Measurements from ENCODE around the gene FANCF. TPM values are rescaled to one million over a fixed set of nuclear protein-coding genes. Genes with fewer than 3 reads are reported as not detected.

FANCF gene
- total RNA-seq (2014; rRNA removed; shearing (Covaris generic)) (14.5 and 22.2 TPM in 2 replicates), total RNA-seq (2022) (17.9 and 18.4 TPM in 2 replicates), Bru-seq, nascent RNA (percentile 88 among the genes with signal in this experiment), BruChase-seq, experiment 1, labeled RNA remaining after a 6-hour chase (percentile 71 among the genes with signal in this experiment), BruChase-seq, experiment 2, labeled RNA remaining after a 2-hour chase (percentile 90 among the genes with signal in this experiment)
- long read RNA-seq, transcript FANCF-201 (1 exons, 2,952 nt): major isoform, 15 of 15 reads
- long read RNA-seq, partial matches to known transcripts: 0 of 15 reads
- long read RNA-seq, other reads (novel, unspliced or antisense): 0 of 15 reads

- Histone ChIP-seq H3K79me2 (ENCODE audit: insufficient read depth, low read depth, low read length) (peaks cover 35% of the 10 kb centered on the region), H4K20me1 (ENCODE audit: insufficient read depth, low read length) (0 out of 2 replicates have a peak, but pooled peaks cover 9% of the 10 kb centered on the region), H2AFZ (ENCODE audit: low read length) (peak within 1 kb of the TSS; percentile 98), H3K4me2 (ENCODE audit: low read length) (peak within 1 kb of the TSS; percentile 89), H3K36me3 (ENCODE audit: insufficient read depth, low read length) (peaks cover 14% of the 10 kb centered on the region), H3K27ac (ENCODE audit: low read depth, low read length, poor library complexity, severe bottlenecking) (peak within 1 kb of the TSS; percentile 73), H3K4me1 (ENCODE audit: insufficient read depth, low read length, poor library complexity, severe bottlenecking) (peaks cover 17% of the 10 kb centered on the region), H3K9me2 (ENCODE audit: insufficient read depth, low read length) (no peaks in the 10 kb centered on the region), H3K4me3 (ENCODE audit: low read depth, low read length, poor library complexity, severe bottlenecking) (peak within 1 kb of the TSS; percentile 84), H3K9me3 (ENCODE audit: low read length) (no peaks in the 10 kb centered on the region)
- no TSS peak for BruUV-seq (replicated peaks)
- CTCF ChIA-PET (ENCODE audit: unreplicated experiment): no interaction called here
- POLR2A ChIA-PET: interaction anchor here (0.7 to 0.9 kb wide), 2 partner anchors 9 to 33 kb away, joined by 4 read pairs; no protein-coding TSS in a partner anchor
- DNase-seq (ENCODE audit: low spot score): peak; percentile 99
- no peak for TF ChIP-seq EZH2phosphoT487 (IDR thresholded peaks at IDR 0.05; ENCODE audit: borderline replicate concordance, low read depth, low read length)
- TF ChIP-seq, protein P1, sequence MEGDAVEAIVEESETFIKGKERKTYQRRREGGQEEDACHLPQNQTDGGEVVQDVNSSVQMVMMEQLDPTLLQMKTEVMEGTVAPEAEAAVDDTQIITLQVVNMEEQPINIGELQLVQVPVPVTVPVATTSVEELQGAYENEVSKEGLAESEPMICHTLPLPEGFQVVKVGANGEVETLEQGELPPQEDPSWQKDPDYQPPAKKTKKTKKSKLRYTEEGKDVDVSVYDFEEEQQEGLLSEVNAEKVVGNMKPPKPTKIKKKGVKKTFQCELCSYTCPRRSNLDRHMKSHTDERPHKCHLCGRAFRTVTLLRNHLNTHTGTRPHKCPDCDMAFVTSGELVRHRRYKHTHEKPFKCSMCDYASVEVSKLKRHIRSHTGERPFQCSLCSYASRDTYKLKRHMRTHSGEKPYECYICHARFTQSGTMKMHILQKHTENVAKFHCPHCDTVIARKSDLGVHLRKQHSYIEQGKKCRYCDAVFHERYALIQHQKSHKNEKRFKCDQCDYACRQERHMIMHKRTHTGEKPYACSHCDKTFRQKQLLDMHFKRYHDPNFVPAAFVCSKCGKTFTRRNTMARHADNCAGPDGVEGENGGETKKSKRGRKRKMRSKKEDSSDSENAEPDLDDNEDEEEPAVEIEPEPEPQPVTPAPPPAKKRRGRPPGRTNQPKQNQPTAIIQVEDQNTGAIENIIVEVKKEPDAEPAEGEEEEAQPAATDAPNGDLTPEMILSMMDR (conservative IDR thresholded peaks at IDR 0.05; ENCODE audit: low read length): no peak
- intact Hi-C loops (cut with micrococcal nuclease; ENCODE audit: unreplicated experiment): loop anchor here (5.0 kb wide), 1 partner anchor 182 kb away; no protein-coding TSS in a partner anchor
Measured at GRCh38 chr11:22625448-22626287, at the start of gene FANCF. FANCF (minus strand) TSS chr11:22625823; CDS start chr11:22625810, 13 bp downstream.

DNA sequence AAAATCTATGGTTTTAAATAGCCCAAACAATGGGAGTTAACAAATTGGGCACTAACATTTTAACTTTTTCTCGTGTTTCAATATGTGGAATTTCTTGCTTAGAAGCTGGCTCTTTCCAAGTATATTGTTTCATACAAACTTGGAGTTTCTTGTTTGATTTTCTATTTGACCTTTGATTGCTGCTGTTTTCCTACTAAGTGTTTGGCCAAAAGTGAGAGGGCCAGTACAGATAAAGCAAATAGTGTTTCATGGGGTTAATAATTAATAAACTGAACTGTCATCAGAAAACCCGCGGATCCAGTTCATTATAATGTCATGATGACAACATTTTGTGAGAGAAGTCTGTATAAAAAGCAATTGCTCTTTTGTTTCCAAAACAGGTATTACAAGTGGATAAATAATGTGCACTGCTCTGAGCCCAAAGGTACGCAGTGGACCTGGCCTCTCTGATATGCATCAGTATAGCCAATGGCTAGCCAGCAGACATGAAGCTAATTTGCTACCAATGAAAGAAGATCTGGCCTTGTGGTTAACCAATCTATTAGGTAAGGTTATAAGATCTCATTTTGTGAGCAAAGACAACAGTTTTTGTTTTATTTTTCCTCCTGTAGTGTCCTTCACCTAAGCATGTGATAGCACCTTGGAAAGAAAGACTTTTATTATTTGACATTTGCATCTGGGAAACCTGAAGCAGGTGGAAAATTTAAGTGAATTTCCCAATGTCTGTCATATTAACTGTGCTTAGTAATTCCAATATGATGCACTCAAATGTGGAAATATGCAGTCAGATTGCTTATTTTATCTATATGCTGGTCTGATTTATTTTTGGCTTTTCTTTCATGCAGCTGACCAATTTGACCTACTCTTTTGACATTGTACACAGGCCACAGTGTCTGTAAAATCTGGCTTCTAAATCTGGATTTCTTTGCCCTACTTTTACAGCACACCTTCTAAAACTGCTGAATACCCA lies 49.1 kb upstream of the FANCF start:
- no peak overlapping the region for H3K27ac ChIP-seq (ENCODE audit: low read depth, low read length, poor library complexity, severe bottlenecking)
- TF ChIP-seq EZH2phosphoT487 (IDR thresholded peaks at IDR 0.05; ENCODE audit: borderline replicate concordance, low read depth, low read length): no peak
- TF ChIP-seq, protein P1 (conservative IDR thresholded peaks at IDR 0.05; ENCODE audit: low read length): no peak
- no peaks in the 10 kb centered on the region for H4K20me1 ChIP-seq (ENCODE audit: insufficient read depth, low read length)
- CTCF ChIA-PET (ENCODE audit: unreplicated experiment): no interaction called here
- intact Hi-C loops (cut with micrococcal nuclease; ENCODE audit: unreplicated experiment): no loop called here
- H3K4me3 ChIP-seq (ENCODE audit: low read depth, low read length, poor library complexity, severe bottlenecking): no peak overlapping the region
- BruUV-seq (replicated peaks): no TSS peak
- no peaks in the 10 kb centered on the region for H3K9me2 ChIP-seq (ENCODE audit: insufficient read depth, low read length)
- no peak overlapping the region for H2AFZ ChIP-seq (ENCODE audit: low read length)
- POLR2A ChIA-PET: interaction anchor here (0.7 kb wide), 1 partner anchor 17 kb away, joined by 4 read pairs; no protein-coding TSS in a partner anchor
- H3K79me2 ChIP-seq (ENCODE audit: insufficient read depth, low read depth, low read length): no peaks in the 10 kb centered on the region
- DNase-seq (ENCODE audit: low spot score): no peak
- H3K36me3 ChIP-seq (ENCODE audit: insufficient read depth, low read length): no peaks in the 10 kb centered on the region
- no peak overlapping the region for H3K4me2 ChIP-seq (ENCODE audit: low read length)
- H3K9me3 ChIP-seq (ENCODE audit: low read length): no peaks in the 10 kb centered on the region
- no peaks in the 10 kb centered on the region for H3K4me1 ChIP-seq (ENCODE audit: insufficient read depth, low read length, poor library complexity, severe bottlenecking)

All from OCI-LY7 (cell line).